ENCODE data around the gene ASB12.

Gene ASB12

GRCh38 chrX:64187762-64188150, 42.7 kb downstream of the ASB12 start (continued):
- no peak for TF ChIP-seq PATZ1 (CRISPR knock-in tag; IDR thresholded peaks at IDR 0.05; ENCODE audit: borderline replicate concordance)
- TF ChIP-seq ARNTL (CRISPR knock-in tag; IDR thresholded peaks at IDR 0.05; ENCODE audit: borderline replicate concordance, low read depth) = no peak
- TF ChIP-seq ESRRG (CRISPR knock-in tag; IDR thresholded peaks at IDR 0.05) = no peak
- TF ChIP-seq ZNF565 (CRISPR knock-in tag; conservative IDR thresholded peaks at IDR 0.05; ENCODE audit: low read depth) = no peak
- no peak for TF ChIP-seq ZNF70 (CRISPR knock-in tag; IDR thresholded peaks at IDR 0.05)

- TF ChIP-seq ZNF70 (CRISPR knock-in tag; IDR thresholded peaks at IDR 0.05) (no peak), PPARA (CRISPR knock-in tag; IDR thresholded peaks at IDR 0.05; ENCODE audit: borderline replicate concordance) (no peak), SNAI2 (CRISPR knock-in tag; IDR thresholded peaks at IDR 0.05) (no peak), ISL1 (CRISPR knock-in tag; IDR thresholded peaks at IDR 0.05) (no peak), ZC3H10 (CRISPR knock-in tag; IDR thresholded peaks at IDR 0.05) (no peak), CSDC2 (CRISPR knock-in tag; IDR thresholded peaks at IDR 0.05) (no peak), RARB (CRISPR knock-in tag; IDR thresholded peaks at IDR 0.05) (no peak), PATZ1 (CRISPR knock-in tag; IDR thresholded peaks at IDR 0.05; ENCODE audit: borderline replicate concordance) (no peak), POU6F1 (CRISPR knock-in tag; IDR thresholded peaks at IDR 0.05; ENCODE audit: borderline replicate concordance, low read depth) (no peak), ZNF8 (CRISPR knock-in tag; IDR thresholded peaks at IDR 0.05) (no peak)
- TF ChIP-seq, protein P1, sequence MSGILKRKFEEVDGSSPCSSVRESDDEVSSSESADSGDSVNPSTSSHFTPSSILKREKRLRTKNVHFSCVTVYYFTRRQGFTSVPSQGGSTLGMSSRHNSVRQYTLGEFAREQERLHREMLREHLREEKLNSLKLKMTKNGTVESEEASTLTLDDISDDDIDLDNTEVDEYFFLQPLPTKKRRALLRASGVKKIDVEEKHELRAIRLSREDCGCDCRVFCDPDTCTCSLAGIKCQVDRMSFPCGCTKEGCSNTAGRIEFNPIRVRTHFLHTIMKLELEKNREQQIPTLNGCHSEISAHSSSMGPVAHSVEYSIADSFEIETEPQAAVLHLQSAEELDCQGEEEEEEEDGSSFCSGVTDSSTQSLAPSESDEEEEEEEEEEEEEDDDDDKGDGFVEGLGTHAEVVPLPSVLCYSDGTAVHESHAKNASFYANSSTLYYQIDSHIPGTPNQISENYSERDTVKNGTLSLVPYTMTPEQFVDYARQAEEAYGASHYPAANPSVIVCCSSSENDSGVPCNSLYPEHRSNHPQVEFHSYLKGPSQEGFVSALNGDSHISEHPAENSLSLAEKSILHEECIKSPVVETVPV (CRISPR knock-in tag; IDR thresholded peaks at IDR 0.05) = no peak
- ATAC-seq = no peak
Measured at GRCh38 chrX:64186974-64187761, 43.2 kb downstream of the ASB12 start.

- ATAC-seq = no peak
- TF ChIP-seq ZC3H10 (CRISPR knock-in tag; IDR thresholded peaks at IDR 0.05) (no peak), TOX (CRISPR knock-in tag; IDR thresholded peaks at IDR 0.05; ENCODE audit: borderline replicate concordance) (no peak), ESRRG (CRISPR knock-in tag; IDR thresholded peaks at IDR 0.05) (no peak), TCF4 (CRISPR knock-in tag; IDR thresholded peaks at IDR 0.05; ENCODE audit: borderline replicate concordance) (no peak), GLIS3 (CRISPR knock-in tag; IDR thresholded peaks at IDR 0.05) (no peak), ZFP30 (CRISPR knock-in tag; IDR thresholded peaks at IDR 0.05) (no peak), CSDC2 (CRISPR knock-in tag; IDR thresholded peaks at IDR 0.05) (no peak), BACH2 (CRISPR knock-in tag; IDR thresholded peaks at IDR 0.05; ENCODE audit: borderline replicate concordance) (no peak), ZNF8 (CRISPR knock-in tag; IDR thresholded peaks at IDR 0.05) (no peak), ARNTL (CRISPR knock-in tag; IDR thresholded peaks at IDR 0.05; ENCODE audit: borderline replicate concordance, low read depth) (no peak)
- TF ChIP-seq, protein P2, sequence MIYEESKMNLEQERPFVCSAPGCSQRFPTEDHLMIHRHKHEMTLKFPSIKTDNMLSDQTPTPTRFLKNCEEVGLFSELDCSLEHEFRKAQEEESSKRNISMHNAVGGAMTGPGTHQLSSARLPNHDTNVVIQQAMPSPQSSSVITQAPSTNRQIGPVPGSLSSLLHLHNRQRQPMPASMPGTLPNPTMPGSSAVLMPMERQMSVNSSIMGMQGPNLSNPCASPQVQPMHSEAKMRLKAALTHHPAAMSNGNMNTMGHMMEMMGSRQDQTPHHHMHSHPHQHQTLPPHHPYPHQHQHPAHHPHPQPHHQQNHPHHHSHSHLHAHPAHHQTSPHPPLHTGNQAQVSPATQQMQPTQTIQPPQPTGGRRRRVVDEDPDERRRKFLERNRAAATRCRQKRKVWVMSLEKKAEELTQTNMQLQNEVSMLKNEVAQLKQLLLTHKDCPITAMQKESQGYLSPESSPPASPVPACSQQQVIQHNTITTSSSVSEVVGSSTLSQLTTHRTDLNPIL (CRISPR knock-in tag; IDR thresholded peaks at IDR 0.05; ENCODE audit: low read depth) = no peak
- TF ChIP-seq, protein P3, sequence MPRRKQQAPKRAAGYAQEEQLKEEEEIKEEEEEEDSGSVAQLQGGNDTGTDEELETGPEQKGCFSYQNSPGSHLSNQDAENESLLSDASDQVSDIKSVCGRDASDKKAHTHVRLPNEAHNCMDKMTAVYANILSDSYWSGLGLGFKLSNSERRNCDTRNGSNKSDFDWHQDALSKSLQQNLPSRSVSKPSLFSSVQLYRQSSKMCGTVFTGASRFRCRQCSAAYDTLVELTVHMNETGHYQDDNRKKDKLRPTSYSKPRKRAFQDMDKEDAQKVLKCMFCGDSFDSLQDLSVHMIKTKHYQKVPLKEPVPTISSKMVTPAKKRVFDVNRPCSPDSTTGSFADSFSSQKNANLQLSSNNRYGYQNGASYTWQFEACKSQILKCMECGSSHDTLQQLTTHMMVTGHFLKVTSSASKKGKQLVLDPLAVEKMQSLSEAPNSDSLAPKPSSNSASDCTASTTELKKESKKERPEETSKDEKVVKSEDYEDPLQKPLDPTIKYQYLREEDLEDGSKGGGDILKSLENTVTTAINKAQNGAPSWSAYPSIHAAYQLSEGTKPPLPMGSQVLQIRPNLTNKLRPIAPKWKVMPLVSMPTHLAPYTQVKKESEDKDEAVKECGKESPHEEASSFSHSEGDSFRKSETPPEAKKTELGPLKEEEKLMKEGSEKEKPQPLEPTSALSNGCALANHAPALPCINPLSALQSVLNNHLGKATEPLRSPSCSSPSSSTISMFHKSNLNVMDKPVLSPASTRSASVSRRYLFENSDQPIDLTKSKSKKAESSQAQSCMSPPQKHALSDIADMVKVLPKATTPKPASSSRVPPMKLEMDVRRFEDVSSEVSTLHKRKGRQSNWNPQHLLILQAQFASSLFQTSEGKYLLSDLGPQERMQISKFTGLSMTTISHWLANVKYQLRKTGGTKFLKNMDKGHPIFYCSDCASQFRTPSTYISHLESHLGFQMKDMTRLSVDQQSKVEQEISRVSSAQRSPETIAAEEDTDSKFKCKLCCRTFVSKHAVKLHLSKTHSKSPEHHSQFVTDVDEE (CRISPR knock-in tag; IDR thresholded peaks at IDR 0.05) = no peak
Measured at GRCh38 chrX:64184396-64184795, 46.0 kb downstream of the ASB12 start.
